ENCODE data around the gene PPP1R15A.

DNA sequence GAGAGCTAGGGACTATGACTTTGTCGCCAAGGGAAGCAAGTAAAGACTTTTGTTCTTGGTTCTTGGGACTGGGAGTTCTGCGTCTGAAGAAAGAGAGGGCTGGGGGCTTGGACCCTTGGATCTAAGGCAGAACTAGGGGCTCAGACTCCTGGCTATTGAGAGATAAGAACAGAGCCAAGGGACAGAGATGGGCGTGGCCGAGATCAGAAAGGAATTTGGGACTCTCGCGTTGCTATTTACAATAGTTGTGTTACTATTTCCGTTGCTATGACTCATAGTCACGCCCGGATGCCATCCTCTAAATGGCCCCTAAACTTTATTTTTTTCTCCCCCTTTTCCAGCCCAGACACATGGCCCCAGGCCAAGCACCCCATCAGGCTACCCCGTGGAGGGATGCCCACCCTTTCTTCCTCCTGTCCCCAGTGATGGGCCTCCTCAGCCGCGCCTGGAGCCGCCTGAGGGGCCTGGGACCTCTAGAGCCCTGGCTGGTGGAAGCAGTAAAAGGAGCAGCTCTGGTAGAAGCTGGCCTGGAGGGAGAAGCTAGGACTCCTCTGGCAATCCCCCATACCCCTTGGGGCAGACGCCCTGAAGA, 759 bp downstream of the PPP1R15A start:
- TF ChIP-seq, protein P1, sequence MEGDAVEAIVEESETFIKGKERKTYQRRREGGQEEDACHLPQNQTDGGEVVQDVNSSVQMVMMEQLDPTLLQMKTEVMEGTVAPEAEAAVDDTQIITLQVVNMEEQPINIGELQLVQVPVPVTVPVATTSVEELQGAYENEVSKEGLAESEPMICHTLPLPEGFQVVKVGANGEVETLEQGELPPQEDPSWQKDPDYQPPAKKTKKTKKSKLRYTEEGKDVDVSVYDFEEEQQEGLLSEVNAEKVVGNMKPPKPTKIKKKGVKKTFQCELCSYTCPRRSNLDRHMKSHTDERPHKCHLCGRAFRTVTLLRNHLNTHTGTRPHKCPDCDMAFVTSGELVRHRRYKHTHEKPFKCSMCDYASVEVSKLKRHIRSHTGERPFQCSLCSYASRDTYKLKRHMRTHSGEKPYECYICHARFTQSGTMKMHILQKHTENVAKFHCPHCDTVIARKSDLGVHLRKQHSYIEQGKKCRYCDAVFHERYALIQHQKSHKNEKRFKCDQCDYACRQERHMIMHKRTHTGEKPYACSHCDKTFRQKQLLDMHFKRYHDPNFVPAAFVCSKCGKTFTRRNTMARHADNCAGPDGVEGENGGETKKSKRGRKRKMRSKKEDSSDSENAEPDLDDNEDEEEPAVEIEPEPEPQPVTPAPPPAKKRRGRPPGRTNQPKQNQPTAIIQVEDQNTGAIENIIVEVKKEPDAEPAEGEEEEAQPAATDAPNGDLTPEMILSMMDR (IDR thresholded peaks at IDR 0.05; ENCODE audit: poor library complexity, severe bottlenecking): no peak
- TF ChIP-seq POLR2AphosphoS5 (IDR thresholded peaks at IDR 0.05) (no peak), EZH2 (IDR thresholded peaks at IDR 0.05; ENCODE audit: borderline replicate concordance, insufficient read depth, low read length, poor library complexity, severe bottlenecking) (no peak), EP300 (conservative IDR thresholded peaks at IDR 0.05; ENCODE audit: poor library complexity, severe bottlenecking) (no peak), TAF1 (IDR thresholded peaks at IDR 0.05; ENCODE audit: low read depth) (no peak)

Data from neural cell (in vitro differentiated cells).